GM18499 (cell line): ENCODE results near the gene AKAIN1.

Source experiments
- ATAC-seq: cut with Tn5 transposase; IDR thresholded peaks from one replicate; pipeline ENCODE4 v1.9.1; 2021; ENCODE audit warnings: moderate number of reproducible peaks; ENCODE audit not compliant: insufficient read depth, unreplicated experiment

Gene AKAIN1

GRCh38 chr18:5164903-5165302 lies 32.2 kb downstream of the AKAIN1 start:
- ATAC-seq: no peak

DNA sequence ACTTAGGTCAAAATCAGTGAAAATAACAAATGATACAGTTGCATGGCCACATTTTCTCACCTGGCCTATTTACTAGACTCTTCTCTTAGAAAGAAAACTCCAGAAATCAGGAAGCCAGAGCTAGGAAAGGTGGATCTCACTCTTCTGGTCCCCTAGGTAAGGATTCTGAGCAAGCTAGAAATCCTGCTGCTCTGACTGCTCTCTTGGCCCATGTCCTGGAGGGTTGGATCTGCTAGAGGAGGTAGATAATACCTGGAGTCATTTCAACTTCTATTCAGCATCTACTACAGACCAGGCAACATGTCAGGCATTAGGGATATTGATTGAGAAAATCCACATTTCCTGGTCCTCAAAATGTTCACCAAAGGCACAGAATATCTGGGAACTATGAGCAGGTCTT lies 34.9 kb downstream of the AKAIN1 start:
- ATAC-seq: no peak

GRCh38 chr18:5159080-5159479 lies 38.0 kb downstream of the AKAIN1 start:
- no peak for ATAC-seq

DNA sequence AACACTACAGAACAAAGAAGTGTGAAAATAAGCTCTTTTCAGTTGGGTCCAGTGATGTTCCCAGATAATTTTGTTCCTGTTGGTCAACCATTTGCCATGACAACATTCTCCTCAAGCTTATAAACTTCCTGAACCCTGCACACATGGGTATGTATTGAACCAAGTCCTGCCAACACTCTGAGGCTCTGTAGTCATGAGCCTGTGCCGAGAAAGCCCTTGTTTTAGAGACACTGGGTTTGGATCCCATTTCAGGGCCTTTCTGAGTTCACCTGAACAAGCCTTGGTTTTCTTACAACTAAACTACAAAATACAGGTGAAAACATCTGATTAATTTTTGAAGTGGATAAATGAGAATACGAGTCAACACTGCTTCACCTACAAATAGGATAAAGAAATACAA lies 38.5 kb downstream of the AKAIN1 start:
- ATAC-seq: no peak

GRCh38 chr18:5158172-5158571 lies 38.9 kb downstream of the AKAIN1 start:
- no peak for ATAC-seq

GRCh38 chr18:5155907-5156287 lies 41.2 kb downstream of the AKAIN1 start:
- no peak for ATAC-seq

DNA sequence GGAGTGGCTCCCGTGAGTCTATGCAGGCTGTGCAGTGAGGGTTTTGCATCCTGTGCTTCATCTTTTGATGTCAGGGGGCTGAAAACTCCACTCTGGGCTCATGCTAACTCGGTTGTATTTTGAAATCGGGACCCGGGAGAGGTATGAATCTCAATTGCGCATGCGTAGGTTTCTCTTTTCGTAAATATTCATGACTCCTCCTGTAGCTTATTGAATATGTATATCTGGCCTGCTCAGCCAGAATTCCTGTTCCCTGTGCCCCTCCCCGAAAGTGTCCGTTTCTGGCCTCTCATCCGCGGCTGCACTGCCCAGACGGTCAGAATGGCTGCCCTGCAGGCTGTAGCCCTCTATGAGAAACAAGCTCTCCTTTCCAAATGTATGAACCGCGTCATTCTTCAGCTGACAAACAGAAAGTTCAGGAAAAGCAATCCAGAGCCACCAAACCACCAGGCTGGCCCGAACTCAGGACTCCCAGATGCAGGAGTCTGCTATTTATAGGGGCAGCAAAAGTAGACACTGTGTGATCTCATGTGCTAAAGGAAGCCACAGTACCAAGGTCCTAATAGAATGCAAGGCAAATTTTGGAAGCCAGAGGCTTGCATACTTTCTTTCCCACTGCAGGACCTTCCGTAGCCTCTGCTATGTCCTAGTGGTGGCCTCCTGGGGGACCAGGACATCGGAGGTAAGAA lies 41.7 kb downstream of the AKAIN1 start:
- ATAC-seq: no peak

- ATAC-seq: no peak
Observed at GRCh38 chr18:5152343-5153020, 44.6 kb downstream of the AKAIN1 start.

DNA sequence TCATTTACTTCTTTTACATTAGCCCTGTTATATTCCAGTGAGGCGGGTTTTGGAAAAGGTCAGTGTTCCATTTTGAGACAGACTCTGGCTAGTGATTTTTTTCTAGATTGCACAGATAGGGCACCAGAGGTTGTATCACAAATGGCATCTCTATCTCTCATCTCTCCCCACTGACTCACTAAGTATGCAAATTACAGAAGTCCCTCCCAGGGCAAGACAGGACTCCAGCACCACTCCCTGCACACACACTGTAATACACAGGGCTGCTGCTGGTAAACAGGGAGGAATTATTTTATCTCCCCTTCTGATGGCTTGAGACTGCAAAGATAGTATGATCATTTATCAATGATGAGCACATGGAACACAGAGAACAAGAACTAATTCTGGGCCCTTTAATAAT lies 46.2 kb downstream of the AKAIN1 start:
- ATAC-seq: no peak

- no peak for ATAC-seq
Observed at GRCh38 chr18:5146093-5146492, 51.0 kb downstream of the AKAIN1 start.

- no peak for ATAC-seq
Observed at GRCh38 chr18:5145168-5145825, 51.8 kb downstream of the AKAIN1 start.

GRCh38 chr18:5144629-5145028 lies 52.4 kb downstream of the AKAIN1 start:
- no peak for ATAC-seq

GRCh38 chr18:5142859-5143258 lies 54.2 kb downstream of the AKAIN1 start:
- ATAC-seq: no peak

DNA sequence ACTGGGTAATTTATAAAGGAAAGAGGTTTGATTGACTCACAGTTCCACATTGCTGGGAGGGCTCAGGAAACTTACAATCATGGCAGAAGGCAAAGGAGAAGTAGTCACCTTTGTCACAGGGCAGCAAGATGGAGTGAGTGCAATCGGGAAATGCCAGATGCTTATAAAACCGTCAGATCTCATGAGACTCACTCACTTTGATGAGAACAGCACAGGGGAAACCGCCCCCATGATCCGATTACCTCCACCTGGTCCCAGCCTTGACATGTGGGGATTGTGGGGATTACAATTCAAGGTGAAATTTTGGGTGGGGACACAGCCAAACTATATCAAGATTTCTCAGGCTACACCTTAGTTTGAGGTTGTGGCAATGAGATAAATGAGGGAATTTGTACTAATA lies 54.9 kb downstream of the AKAIN1 start:
- no peak for ATAC-seq

GRCh38 chr18:5137261-5137660 lies 59.8 kb downstream of the AKAIN1 start:
- ATAC-seq: no peak

DNA sequence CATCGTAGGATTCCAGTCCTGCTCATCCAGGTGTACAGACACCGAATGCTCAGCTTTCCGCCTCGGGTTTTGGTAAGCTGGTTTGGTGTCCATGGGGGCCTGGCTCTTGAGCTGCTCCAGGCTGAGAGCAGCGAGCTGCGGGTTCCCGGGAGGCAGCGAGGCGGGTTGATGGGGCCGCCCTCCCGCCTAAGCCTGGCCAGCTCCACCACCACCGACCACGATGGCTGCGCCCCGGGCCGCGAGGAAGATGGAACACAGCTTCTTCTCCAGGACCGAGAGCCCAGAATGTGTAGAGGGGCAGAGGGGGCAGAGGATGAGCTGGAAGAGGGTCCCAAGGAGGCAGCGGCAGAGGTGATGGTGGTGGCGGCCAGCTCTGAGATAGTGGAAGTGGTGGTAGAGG lies 64.1 kb downstream of the AKAIN1 start:
- no peak for ATAC-seq

- ATAC-seq: no peak
Observed at GRCh38 chr18:5122272-5122671, 74.8 kb downstream of the AKAIN1 start.

GRCh38 chr18:5110266-5110665 lies 86.8 kb downstream of the AKAIN1 start:
- ATAC-seq: no peak

- ATAC-seq: no peak
Observed at GRCh38 chr18:5107988-5108387, 89.1 kb downstream of the AKAIN1 start.

GRCh38 chr18:5106730-5107129 lies 90.3 kb downstream of the AKAIN1 start:
- ATAC-seq: no peak

DNA sequence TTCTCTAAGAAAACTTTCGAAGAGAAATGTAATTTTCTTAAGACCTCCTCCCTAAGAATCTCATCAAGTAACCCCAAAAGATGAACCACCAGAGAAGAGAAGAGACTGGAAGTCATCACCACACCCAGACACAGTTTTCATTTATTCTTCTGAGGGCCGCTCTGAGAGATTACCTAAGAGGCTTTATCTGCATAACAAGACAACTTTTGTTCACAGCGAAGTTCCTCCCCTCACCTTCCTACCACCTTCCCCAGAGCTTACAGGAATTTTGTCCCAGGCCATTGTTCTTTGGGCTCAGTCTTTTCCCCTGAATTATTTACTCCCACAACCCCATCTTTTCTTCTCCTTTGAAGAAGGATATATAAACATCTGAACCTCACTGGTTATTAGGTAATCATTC lies 92.8 kb downstream of the AKAIN1 start:
- ATAC-seq: no peak

- ATAC-seq: no peak
Observed at GRCh38 chr18:5103693-5104092, 93.4 kb downstream of the AKAIN1 start.
